Forelimb muscle (tissue), 1 donor: ENCODE data around the gene NIN. TPM values are rescaled to one million over a fixed set of nuclear protein-coding genes. Genes with fewer than 3 reads are reported as not detected.
"Not testable (repeated sequence)": the region's sequence is repeated elsewhere in the genome, so short reads cannot be mapped to it uniquely, and the experiment has no call there.

ENCODE experiments used
- DNase-seq: peaks from one replicate; pipeline ENCODE4 v3.0.0-alpha.2; 2013; ENCODE audit warnings: low read depth
- polyA plus RNA-seq: library from polyadenylated mRNA; unstranded; fragments of 120-200 nt; gene quantifications from one replicate; pipeline ENCODE4 v1.2.1, GENCODE V29; 2013; ENCODE audit not compliant: insufficient read length

The NIN gene
- polyA plus RNA-seq, 1 donor: 40.2 TPM

- no peak for DNase-seq
Measured at GRCh38 chr14:50719911-50720759, 110.8 kb downstream of the NIN start.

GRCh38 chr14:50718949-50719348 is 112.0 kb downstream of the NIN start:
- no peak for DNase-seq

- no peak for DNase-seq
Measured at GRCh38 chr14:50717811-50718210, 113.2 kb downstream of the NIN start.

- DNase-seq: no peak
Measured at GRCh38 chr14:50714450-50715073, 116.4 kb downstream of the NIN start.

- no peak for DNase-seq
Measured at GRCh38 chr14:50711043-50711442, 119.9 kb downstream of the NIN start.

- DNase-seq: no peak
Measured at GRCh38 chr14:50705026-50705593, 125.9 kb downstream of the NIN start.

- DNase-seq: no peak
Measured at GRCh38 chr14:50704454-50705010, 126.4 kb downstream of the NIN start.

GRCh38 chr14:50697659-50698290 is 133.2 kb downstream of the NIN start:
- no peak for DNase-seq

- not testable (repeated sequence) for DNase-seq
Measured at GRCh38 chr14:50694260-50694659, 136.7 kb downstream of the NIN start.

GRCh38 chr14:50688875-50689274 is 142.1 kb downstream of the NIN start:
- no peak for DNase-seq

- no peak for DNase-seq
Measured at GRCh38 chr14:50679674-50680073, 151.3 kb downstream of the NIN start.

- DNase-seq: no peak
Measured at GRCh38 chr14:50678163-50678562, 152.8 kb downstream of the NIN start.

- DNase-seq: no peak
Measured at GRCh38 chr14:50677527-50678063, 153.4 kb downstream of the NIN start.

- DNase-seq: no peak
Measured at GRCh38 chr14:50676814-50677516, 154.0 kb downstream of the NIN start.

- DNase-seq: no peak
Measured at GRCh38 chr14:50675597-50675996, 155.4 kb downstream of the NIN start.

GRCh38 chr14:50670866-50671256 is 160.1 kb downstream of the NIN start:
- DNase-seq: no peak

- no peak for DNase-seq
Measured at GRCh38 chr14:50670196-50670865, 160.6 kb downstream of the NIN start.
